Suppressor macrophage (primary cell): Measurements from ENCODE around the gene LRP1.

ENCODE experiments used
- DNase-seq, 4 experiments: peaks; one replicate each; pipeline ENCODE4 v3.0.0-alpha.2; 2020 to 2022

LRP1 gene

GRCh38 chr12:57224973-57225679 is 96.8 kb downstream of the LRP1 start:
- peak; percentile 83 to 94 (median 92) for DNase-seq

DNA sequence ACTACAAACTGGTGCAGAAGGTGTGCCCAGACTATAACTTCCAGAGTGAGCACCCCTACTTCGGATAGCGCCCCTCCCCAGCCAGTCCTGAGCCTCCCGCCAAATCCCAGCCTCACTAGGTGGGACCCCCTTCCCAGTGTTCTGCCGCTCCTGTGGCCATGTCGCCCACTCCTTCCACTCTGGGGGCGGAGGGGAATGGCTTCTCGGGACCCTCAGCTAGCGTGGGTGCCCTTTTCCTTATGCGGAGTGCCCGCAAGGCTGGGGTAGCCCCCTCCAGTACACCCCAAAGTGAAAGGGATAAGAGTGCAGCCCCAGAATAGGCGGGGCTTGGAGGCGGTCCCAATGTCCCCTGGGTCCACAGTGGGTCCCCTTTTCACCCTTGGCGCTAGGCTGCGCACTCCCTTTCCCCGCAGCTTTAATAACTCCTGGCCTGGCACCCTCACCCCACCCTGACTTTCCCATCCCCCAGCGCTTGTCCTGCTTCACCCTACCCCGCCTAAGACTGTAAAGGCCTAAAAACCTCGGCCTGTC is 97.5 kb downstream of the LRP1 start:
- no peak for DNase-seq

GRCh38 chr12:57226588-57227314 is 98.5 kb downstream of the LRP1 start:
- DNase-seq, result no peak

GRCh38 chr12:57227315-57228115 is 99.2 kb downstream of the LRP1 start:
- no peak for DNase-seq

DNA sequence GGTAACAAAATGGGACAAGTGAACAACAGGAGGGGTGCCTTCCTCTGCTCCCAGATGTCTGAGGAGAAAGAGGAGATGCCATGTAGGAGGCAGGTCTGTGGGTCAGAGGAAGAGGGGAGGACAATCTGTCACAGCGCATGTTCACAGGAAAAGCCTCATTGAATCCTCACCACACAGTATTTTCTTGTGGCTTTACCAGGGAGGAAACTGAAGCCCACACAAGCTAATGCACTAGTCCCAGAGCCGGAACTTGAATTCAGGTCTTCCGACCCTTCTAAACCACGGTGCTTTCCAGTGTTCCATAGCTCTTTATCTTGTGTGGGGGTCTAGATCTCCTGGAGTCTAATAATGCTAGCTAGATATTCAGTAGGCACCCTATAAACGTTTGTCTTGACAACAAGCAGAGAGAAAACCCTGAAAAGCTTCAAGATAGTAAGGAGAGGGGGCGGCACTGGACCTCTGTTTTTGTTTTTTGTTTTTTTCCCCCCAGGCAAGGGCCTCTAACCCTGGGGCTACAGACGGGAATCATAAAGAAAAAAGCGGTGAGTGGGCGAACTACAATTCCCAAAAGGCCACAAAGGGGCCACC is 100.9 kb downstream of the LRP1 start:
- peak; percentile 47 to 72 (median 62) for DNase-seq

DNA sequence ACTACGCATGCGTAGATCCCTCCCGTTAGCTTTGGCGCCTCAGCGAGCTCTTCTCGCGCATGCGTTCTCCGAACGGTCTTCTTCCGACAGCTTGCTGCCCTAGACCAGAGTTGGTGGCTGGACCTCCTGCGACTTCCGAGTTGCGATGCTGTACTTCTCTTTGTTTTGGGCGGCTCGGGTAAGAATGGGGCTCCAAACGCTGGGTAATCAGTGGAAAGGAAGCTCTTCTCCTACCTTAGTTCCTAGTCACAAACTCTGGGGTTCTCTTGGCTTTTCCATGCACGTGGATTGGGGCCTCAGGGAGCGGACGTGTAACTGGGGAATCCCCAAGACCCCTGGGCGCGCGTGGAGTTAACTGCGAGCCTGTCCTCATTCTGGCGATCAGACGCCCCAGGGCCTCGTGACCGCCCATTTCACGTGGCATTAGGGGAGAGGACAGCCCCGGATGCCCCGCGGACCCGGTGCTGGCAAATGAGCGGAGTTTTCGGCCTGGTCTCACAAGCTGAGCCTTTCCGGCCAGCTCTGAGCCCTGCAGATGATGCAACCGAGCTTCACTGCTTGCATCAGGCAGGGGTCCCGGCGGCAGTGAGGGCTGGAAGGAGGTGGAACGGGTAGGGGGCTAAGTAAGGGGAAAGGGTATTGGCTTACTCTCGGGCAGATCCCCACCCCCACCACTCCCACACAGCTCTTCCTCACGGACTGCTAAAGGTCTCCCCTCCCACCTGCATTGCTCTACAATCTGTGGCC is 101.5 kb downstream of the LRP1 start, which contains the start of gene SHMT2:
Gene SHMT2, plus strand, starts transcription at position 78 of the 747 bp plus-strand sequence. Its CDS starts 68 bp downstream, at position 146.
- peak; percentile 97 to 99 (median 98) for DNase-seq

DNA sequence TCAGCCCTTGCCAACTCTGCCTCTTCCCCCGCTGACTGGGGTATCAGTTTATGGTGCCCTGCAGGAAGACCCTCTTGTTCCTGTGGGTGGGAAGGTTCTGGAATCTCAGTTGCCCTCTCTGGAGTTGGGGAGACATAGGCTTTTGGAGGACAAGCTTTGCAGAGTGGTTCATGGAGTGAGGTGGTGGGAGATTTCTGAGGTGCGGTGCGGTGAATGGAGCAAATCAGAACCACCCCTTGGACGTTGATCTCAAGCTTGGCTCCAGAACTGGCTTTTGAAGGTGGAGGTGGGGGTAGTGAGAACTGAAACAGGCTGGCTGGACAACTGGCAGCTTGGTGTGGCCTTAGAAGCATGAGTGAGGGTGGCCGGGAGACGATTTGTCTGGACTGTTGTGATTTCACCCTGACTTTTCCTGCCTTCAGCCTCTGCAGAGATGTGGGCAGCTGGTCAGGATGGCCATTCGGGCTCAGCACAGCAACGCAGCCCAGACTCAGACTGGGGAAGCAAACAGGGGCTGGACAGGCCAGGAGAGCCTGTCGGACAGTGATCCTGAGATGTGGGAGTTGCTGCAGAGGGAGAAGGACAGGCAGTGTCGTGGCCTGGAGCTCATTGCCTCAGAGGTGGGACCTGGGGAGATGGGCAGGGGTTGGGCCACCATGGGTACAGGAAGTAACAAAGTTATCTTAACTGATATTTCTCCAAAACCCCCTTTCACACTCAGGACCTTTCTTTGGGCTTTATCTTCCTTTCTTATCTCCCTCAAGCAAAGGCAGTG is 102.3 kb downstream of the LRP1 start:
- peak in 1 of 4 experiments; percentile 6 for DNase-seq

- DNase-seq, result no peak
Observed at GRCh38 chr12:57231276-57232021, 103.2 kb downstream of the LRP1 start.

DNA sequence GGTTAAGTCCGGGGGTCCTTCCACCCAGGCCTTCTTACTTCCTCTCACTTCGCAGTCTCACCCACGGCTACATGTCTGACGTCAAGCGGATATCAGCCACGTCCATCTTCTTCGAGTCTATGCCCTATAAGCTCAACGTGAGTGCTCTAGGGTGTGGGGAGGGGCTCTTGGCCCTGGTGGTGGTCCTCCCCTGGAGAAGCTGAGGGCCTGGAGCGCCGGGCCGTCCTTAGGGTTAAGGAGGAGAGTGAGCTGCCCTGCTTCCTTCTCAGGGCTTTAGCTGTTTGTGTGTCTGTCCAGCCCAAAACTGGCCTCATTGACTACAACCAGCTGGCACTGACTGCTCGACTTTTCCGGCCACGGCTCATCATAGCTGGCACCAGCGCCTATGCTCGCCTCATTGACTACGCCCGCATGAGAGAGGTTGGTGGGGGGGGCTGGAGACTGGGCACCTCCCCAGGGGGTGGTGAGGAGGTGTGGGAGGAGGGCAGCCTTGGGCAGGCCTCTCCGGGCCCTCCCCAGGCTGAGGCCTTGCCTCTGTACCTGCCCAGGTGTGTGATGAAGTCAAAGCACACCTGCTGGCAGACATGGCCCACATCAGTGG is 104.0 kb downstream of the LRP1 start:
- DNase-seq, result no peak

DNA sequence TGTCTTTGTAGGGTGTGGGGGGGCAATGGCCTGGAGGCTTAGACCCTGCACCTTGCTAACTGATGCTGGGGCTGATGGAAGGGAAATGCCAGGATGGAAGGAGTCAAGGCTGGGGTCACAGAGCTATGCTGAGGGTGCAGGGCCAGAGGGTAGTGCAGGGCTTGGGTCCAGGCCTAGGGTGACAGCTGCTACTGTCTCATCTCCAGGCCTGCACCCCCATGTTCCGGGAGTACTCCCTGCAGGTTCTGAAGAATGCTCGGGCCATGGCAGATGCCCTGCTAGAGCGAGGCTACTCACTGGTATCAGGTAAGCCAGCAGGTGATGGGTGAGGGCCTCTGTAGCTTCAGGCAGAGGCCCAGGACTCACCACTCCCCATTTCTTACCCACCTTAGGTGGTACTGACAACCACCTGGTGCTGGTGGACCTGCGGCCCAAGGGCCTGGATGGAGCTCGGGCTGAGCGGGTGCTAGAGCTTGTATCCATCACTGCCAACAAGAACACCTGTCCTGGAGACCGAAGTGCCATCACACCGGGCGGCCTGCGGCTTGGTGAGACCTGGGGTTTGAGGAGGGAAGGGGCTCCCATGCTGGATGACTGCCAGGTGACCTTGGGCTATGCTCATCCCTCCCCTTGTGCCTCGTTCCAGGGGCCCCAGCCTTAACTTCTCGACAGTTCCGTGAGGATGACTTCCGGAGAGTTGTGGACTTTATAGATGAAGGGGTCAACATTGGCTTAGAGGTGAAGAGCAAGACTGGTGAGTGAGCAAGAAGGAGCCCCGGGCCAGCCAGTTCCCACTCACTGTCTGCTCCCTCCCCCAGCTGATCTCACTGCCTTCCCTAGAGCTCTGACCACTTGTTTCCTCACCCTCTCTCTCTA is 105.3 kb downstream of the LRP1 start:
- DNase-seq, result peak; percentile 58 to 81 (median 80)

GRCh38 chr12:57234233-57234570 is 105.9 kb downstream of the LRP1 start:
- DNase-seq, result no peak

DNA sequence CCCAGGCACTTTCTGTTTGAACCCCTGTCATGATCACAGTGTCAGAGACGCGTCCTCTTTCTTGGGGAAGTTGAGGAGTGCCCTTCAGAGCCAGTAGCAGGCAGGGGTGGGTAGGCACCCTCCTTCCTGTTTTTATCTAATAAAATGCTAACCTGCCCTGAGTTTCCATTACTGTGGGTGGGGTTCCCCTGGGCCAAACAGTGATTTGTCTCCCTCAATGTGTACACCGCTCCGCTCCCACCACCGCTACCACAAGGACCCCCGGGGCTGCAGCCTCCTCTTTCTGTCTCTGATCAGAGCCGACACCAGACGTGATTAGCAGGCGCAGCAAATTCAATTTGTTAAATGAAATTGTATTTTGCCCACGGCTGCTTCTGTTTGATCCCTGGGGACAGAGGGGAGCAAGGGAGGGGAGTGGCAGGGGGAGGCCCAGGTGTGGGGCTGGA is 106.3 kb downstream of the LRP1 start:
- peak; percentile 68 to 80 (median 80) for DNase-seq

- no peak for DNase-seq
Observed at GRCh38 chr12:57235017-57235727, 106.9 kb downstream of the LRP1 start.

DNA sequence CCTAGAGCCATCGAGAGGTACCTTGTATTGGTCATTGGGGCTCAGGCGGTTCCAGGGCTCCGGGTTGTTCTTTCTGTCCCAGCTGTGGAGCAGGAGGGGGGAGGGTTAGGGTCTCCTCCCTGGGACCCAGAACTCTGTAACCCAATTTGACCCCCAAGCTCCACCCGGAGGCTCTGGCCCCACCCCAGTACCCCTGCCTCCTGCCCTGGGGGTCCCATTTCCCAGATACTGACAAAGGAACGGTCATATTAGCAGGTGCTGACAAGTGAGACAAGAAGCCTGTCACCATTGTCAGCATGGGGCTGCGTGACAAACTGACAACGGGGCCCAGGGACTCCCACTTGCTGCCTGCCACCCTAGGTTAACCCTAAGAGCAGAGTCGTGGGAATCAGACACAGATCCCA is 107.4 kb downstream of the LRP1 start:
- no peak for DNase-seq

DNA sequence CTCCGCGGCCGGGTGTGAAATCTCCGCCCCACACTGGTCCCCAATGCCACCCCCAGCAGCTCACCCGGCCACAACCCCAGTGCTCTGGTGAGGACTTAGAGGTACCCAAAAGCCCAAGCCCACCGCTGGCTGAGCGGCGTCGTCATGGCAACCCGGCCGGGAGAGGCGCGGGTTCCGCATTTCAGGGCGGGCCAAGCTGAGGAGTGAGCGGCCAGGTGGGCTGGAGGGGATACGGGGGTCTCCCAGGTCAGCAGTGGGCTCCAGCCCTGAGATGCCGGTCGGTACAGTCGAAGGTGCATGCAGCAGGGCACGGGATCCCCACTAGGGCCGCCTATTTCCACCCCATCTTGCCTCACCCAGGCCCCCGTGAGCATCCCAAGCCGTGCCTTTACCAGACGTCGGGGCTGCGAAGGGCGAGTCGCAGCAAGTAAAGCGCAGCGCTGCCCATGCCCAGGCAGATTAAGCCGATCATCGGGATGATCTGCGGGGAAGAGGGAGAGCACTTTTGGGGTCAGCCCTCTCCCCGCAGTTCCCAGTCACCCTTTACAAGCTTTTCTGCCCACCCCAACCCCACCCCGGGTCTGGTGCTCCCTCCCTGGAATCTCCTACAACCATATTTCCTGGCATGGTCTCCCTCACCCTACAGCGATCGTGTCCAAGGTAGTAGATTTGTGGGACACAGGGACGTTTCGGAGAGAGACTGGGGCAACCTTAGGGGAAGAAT is 108.1 kb downstream of the LRP1 start:
- no peak for DNase-seq

DNA sequence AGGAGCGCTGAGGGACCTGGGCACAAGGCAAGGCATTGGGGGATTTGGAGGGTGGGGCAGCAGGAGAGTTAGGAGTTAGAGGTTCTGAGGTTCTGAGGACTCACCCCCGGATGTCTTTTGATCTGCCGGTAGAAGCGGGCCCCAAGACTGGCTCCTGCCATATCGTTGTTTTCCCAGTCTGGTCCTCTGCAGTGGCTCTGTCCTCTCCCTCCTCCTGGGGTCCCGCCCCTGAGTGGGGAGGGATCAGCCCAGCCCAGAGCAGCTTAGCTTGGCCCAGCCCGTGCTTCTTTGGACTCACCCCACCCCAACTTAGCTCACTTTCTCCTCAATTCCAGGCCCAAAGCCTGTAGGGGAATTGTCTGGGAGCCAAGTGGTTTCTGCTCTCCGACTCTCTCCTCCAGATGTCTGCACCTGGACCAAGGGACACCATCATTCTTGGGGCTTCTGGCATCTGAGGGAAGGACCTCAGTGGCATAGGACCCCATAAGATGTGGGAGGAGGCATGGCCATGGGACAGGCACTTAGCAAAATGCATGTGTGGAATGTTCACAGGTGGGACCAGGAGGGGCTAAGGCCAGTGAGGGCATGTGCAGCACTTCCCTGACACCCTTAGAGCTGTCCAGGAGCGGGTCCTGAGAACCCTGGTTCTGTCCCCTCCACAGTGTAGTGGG is 108.8 kb downstream of the LRP1 start:
- no peak for DNase-seq

DNA sequence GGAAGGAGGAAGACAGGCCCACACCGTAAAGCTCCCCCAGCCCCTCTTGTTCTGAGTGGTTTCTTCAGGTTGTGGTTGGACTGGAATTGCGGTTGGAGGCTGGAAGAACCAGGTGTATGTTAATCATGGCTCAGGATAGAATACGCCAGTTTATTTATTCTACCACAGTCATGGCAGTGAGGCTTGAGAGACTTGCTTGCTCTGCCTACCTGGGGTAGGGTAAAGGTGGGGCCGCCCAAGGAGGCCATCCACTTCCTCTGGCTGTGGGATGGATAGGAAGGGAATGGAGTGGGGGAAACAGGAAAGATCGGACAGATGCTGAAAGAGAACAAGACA is 109.3 kb downstream of the LRP1 start:
- no peak for DNase-seq
